GM10248 (cell line): ENCODE results near the gene KRTAP19-3.

Source experiments
- CTCF ChIA-PET: fragments of 300-600 bp; sonication (Branson Sonifier 250); formaldehyde crosslinking; extraction: SDS; loops from one replicate; lab custom pipeline; 2021; ENCODE audit warnings: antibody characterized with exemption; lab: Yijun Ruan, JAX
- POLR2A ChIA-PET: fragments of 350-650 bp; sonication (Branson Sonifier 250); formaldehyde crosslinking; extraction: SDS; loops from one replicate; lab custom pipeline; 2020; ENCODE audit warnings: antibody characterized with exemption; lab: Yijun Ruan, JAX
- DNase-seq: peaks from one replicate; pipeline ENCODE4 v3.0.0; 2012; ENCODE audit errors: extremely low spot score
- CTCF ChIP-seq: IDR thresholded peaks from 2 replicates; pipeline ENCODE4 v1.5.1; 2012; ENCODE audit warnings: mild to moderate bottlenecking, low read depth; ENCODE audit errors: extremely low read depth, missing control alignments, control extremely low read depth

Gene KRTAP19-3

DNA sequence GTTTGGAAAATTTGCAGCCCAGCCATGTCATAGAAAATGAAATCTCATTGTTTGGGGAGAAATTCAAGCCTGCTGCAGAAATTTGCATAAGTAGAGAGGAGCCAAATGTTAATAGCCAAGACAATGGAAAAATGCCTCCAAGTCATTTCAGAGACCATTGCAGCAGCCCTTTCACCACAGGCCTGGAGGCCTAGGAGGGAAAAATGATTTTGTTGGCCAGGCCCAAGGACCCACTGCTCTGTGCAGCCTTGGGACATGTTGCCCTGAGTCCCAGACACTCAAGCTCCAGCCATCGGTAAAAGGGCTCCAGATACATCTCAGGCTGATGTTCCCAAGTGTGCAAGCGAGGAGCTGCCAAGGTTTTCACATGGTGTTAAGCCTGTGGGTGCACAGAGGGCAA, 5.6 kb downstream of the KRTAP19-3 start:
- POLR2A ChIA-PET = no interaction called here
- CTCF ChIA-PET = no interaction called here

DNA sequence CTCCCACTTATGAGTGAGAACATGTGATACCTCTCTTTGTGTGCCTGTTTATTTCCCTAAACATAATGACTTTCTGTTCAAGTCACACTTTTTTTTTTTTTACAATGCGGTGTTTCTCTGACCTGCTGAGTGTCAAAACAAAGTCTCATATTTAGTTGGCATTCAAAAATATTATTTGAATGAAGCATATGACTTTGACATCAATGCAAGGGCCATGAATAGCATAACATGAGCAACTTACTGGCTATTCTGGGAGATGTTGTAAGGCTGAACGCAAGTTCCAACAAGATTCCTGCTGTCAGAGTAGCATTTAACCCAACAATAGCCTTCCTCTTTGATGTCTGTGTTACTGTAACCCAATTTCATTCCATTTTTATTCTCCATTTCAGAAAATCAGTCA, 9.7 kb downstream of the KRTAP19-3 start:
- POLR2A ChIA-PET = no interaction called here
- DNase-seq = no peak
- TF ChIP-seq CTCF = no peak
- CTCF ChIA-PET = no interaction called here

More for the DNA sequence above, 5.6 kb downstream of the KRTAP19-3 start:
- no peak for DNase-seq
- TF ChIP-seq CTCF = no peak

- TF ChIP-seq CTCF = no peak
- ChIA-PET CTCF (no interaction called here), POLR2A (no interaction called here)
- DNase-seq = no peak
Measured at GRCh38 chr21:30480145-30480544, 11.7 kb downstream of the KRTAP19-3 start, which contains the start of gene KRTAP19-1. KRTAP19-1 (minus strand) TSS chr21:30480367; CDS start chr21:30480317, 50 bp downstream.

DNA sequence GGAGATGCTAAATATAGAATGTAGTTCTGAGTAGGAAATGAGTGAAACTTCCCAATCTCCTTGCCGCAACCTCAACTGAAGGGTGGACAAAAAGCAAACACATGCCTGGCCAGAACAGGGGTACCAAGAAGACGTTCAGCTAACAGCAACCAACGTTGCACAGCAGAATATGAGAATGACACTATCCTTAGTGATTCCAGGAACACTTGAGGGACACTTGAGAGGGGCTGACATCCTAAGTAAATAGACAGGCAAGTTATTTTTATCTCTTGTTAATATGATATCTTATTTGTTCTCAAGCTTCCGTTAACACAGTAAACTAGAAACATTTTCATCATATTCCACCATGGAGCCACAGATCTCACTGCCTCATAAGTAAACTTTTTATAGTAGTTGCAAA, 12.6 kb downstream of the KRTAP19-3 start:
- CTCF ChIA-PET = no interaction called here
- POLR2A ChIA-PET = no interaction called here
- TF ChIP-seq CTCF = no peak
- no peak for DNase-seq

- DNase-seq = no peak
- ChIA-PET CTCF (no interaction called here), POLR2A (no interaction called here)
- no peak for TF ChIP-seq CTCF
Measured at GRCh38 chr21:30478004-30478403, 13.8 kb downstream of the KRTAP19-3 start.

DNA sequence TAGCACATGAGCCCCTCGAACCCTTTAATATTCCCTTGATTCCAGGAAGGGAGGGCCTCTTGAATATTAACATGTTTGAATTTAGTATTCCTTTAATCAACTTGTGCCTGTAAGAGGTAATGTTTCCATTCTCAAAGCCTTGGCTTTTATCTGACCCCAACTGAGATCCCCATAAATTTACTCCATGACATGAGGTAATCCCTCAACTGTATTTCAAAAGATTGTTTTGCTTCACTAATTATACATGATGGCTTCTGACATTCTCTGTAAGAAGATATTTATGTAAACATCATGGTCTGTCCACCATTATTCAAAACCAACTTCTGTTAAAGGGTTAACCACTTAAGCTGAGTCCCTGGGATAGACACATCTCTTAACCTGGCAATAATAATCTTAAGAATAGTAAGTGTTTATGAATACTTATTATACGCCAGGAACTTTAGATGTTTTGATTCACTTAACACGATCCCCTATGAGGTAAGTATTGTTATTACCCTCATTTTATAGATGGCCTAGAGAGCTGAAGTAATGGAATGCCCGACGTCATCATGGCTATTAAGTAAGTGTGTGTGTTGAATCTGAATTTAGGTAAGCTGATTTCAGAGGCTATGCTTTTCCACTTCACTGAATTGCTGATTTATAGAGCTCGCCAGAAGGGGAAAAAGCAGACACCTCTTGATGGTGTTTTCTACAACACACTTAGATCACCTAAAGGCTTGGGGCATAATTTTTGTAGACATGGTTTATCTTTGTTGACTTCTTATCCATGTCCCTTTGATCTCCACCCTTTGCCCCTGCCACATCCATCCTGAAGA, 22.7 kb downstream of the KRTAP19-3 start:
- ChIA-PET POLR2A (no interaction called here), CTCF (no interaction called here)
- no peak for TF ChIP-seq CTCF
- no peak for DNase-seq
